ENCODE results near the gene DPPA4.
"Not testable (repeated sequence)": the region's sequence is repeated elsewhere in the genome, so short reads cannot be mapped to it uniquely, and the experiment has no call there.

DPPA4 gene

GRCh38 chr3:109337393-109337792, at the start of gene DPPA4:
TSS of gene DPPA4 (minus strand) at chr3:109337546. CDS start at chr3:109337517, 29 bp downstream.
- no peak for DNase-seq

GRCh38 chr3:109385442-109386318, 48.3 kb upstream of the DPPA4 start:
- DNase-seq, result no peak

- no peak for DNase-seq
Observed at GRCh38 chr3:109384164-109384563, 46.8 kb upstream of the DPPA4 start.

GRCh38 chr3:109382588-109382987, 45.2 kb upstream of the DPPA4 start:
- DNase-seq, result no peak

- no peak for DNase-seq
Observed at GRCh38 chr3:109375975-109376374, 38.6 kb upstream of the DPPA4 start.

GRCh38 chr3:109374434-109374833, 37.1 kb upstream of the DPPA4 start:
- DNase-seq, result not testable (repeated sequence)

- no peak for DNase-seq
Observed at GRCh38 chr3:109373933-109374332, 36.6 kb upstream of the DPPA4 start.

- DNase-seq, result no peak
Observed at GRCh38 chr3:109372639-109373038, 35.3 kb upstream of the DPPA4 start.

- no peak for DNase-seq
Observed at GRCh38 chr3:109369510-109369909, 32.2 kb upstream of the DPPA4 start.

- DNase-seq, result no peak
Observed at GRCh38 chr3:109364088-109364487, 26.7 kb upstream of the DPPA4 start.

GRCh38 chr3:109363634-109364033, 26.3 kb upstream of the DPPA4 start:
- DNase-seq, result no peak

GRCh38 chr3:109362823-109363222, 25.5 kb upstream of the DPPA4 start:
- no peak for DNase-seq

- DNase-seq, result not testable (repeated sequence)
Observed at GRCh38 chr3:109358809-109359208, 21.5 kb upstream of the DPPA4 start.

- DNase-seq, result no peak
Observed at GRCh38 chr3:109356442-109357155, 19.3 kb upstream of the DPPA4 start.

- no peak for DNase-seq
Observed at GRCh38 chr3:109355625-109356441, 18.5 kb upstream of the DPPA4 start.

GRCh38 chr3:109353057-109353456, 15.7 kb upstream of the DPPA4 start:
- DNase-seq, result no peak

- DNase-seq, result no peak
Observed at GRCh38 chr3:109351231-109351630, 13.9 kb upstream of the DPPA4 start.

- no peak for DNase-seq
Observed at GRCh38 chr3:109346770-109347295, 9.5 kb upstream of the DPPA4 start.

GRCh38 chr3:109346099-109346498, 8.8 kb upstream of the DPPA4 start:
- DNase-seq, result no peak

- DNase-seq, result no peak
Observed at GRCh38 chr3:109339714-109340648, 2.6 kb upstream of the DPPA4 start.

- no peak for DNase-seq
Observed at GRCh38 chr3:109339197-109339596, 1.9 kb upstream of the DPPA4 start.

- DNase-seq, result no peak
Observed at GRCh38 chr3:109338322-109338721, 976 bp upstream of the DPPA4 start.
